ENCODE data around the gene MGP. TPM values are rescaled to one million over a fixed set of nuclear protein-coding genes. Genes with fewer than 3 reads are reported as not detected.

Gene MGP
- polyA plus RNA-seq, 4 donors = 28.8 to 422 (median 81.6) TPM

DNA sequence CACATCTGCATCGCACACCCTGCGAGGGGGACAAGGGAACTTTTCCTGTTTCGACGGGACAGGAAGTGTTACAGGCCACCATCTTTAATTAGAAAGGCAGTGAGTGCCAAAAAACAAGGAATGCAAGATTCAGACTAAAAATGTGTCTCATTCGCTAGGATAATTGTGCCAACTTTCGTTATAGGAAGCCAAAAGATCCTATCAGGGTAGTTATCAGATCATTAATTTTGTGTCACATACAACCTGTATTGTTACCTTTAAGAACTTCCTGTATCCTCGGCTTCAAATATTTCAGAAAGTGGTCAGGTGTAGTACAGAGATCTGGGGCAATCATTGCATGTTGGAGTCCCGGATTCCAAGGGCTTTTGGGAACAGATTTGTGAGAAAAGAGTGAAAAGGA lies 19.2 kb upstream of the MGP start:
- DNase-seq (ENCODE audit: low read depth in 4 of 4, low spot score in 3 of 4) = no peak

DNA sequence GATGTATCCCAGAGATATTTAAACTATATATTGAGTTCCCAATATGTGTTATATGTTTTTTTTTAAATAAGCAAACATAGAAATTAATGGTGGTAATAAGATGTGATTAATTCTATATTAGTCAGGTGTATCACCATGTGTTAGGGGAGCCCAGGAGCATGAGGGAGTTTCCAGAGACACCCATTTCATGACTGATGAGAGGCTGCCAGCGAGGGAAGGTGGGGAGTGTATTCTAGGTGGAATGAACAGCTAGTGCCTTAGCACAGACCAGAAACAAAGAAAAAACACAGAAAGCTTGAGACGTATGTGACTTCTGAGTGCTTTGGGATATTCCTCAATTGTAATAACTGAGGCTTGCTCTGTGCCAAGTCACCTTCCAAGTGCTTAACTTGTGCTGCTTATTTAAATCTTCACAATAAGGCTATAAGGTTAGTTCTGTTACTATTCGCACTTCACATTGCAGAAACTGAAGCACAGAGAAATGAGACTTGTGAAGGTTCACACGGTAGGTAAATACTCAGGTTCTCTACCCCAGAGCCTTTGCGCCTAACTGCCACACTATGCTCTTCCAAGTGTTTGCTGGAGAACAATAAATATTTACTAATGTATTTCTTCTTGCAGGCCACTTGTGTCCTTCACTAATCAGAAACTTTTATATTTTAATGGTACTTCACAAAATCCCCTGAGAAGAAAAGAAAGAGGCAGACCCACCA lies 17.9 kb upstream of the MGP start:
- DNase-seq (ENCODE audit: low read depth in 4 of 4, low spot score in 3 of 4) = no peak

DNA sequence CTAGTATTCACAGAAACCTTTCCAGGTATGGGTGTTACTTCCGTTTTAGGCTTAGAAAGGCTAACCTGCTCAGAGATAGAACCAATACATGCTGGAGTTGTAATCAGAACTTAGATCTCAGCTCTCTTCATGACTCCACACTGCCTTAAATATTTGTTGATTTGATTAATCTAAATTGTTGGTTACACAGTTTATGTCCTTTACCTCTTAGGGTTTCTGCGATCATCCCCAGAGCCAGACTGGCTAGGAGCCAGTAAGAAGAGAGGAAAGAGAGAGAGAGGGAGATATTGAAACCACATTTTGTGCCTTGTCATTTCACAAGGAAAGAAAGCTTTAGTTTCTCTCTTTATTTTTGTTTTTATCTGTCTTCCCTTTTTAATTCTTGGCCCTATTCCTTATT lies 16.8 kb upstream of the MGP start:
- DNase-seq (ENCODE audit: low read depth in 4 of 4, low spot score in 3 of 4) = no peak

DNA sequence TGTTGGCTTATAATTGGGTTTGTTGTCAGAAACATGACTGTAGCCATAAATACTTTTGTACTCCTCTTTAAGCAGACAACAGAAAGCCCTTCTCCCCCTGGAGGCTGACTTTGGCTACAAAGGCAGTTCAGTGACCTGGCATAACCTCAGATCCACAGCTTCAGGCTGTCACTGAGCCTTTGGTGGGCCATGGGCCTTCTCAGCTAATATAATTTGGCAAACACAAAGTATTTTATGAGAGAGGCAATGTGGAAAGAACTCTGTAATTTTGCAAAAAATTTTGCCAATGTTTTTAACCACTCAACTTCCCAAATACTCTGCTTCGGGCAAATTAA lies 15.5 kb upstream of the MGP start:
- DNase-seq (ENCODE audit: low read depth in 4 of 4, low spot score in 3 of 4) = no peak

DNA sequence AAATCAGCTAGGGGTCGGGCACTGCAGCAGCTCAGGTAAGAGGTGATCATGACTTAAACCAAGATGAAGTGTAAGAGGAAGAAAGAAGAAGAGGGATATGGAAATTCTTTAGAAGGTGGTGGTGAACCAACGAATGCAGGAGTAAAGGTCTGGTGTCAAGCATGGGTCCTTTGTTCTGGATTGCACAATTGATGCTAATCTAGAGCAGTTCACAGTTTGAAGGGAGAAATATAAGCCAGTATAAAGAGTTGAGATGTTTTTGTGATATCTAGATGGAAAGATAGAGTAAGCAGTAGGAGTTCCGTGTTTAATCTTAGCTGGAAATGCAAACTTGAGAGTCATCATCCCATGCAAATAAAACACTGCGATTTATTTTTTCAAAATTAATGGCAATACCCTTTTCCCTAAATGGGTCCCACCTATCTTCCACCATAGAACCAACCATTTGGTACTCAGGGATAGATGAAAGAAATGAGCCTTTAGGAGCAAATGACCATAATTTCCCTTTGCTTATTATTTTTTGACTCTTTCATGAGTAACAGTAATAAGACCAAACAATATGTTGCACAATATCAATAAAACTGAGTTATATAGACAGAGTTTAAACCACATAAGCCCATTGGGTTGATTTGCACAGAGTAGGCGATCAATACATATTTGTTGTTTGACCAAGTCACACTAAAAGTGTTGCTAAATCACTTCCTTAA lies 15.0 kb upstream of the MGP start:
- DNase-seq (ENCODE audit: low read depth in 4 of 4, low spot score in 3 of 4) = no peak

DNA sequence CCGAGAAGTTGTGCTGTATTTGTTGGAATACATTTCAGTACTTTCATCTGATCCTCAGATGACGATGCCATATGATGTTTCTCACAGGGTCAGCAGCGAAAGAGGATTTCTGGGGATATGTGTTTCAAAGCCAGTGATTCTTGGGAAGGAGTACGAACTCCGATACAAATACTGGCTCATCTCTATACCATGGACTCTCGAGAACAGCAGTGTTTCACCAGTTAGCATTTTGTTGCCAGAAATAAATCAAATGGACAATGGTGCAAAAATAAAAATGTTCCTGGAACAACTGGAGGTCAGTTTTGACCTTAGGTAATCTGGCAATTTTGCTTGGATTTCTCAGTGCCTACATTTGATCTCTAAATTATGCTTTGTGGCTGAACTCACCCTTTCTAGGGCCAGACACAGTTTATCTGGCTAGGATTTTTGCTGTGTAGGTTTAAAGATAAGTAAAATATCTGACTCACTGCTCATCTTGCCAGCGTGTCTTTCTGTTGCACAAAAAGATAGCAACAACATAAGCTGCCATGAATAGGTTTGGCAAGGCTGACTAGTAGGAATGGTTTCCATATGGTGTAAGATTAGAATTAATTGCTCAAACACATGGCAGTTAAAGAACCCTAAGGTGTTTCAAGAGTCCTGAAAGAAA lies 11.0 kb upstream of the MGP start:
- DNase-seq (ENCODE audit: low read depth in 4 of 4, low spot score in 3 of 4) = no peak

DNA sequence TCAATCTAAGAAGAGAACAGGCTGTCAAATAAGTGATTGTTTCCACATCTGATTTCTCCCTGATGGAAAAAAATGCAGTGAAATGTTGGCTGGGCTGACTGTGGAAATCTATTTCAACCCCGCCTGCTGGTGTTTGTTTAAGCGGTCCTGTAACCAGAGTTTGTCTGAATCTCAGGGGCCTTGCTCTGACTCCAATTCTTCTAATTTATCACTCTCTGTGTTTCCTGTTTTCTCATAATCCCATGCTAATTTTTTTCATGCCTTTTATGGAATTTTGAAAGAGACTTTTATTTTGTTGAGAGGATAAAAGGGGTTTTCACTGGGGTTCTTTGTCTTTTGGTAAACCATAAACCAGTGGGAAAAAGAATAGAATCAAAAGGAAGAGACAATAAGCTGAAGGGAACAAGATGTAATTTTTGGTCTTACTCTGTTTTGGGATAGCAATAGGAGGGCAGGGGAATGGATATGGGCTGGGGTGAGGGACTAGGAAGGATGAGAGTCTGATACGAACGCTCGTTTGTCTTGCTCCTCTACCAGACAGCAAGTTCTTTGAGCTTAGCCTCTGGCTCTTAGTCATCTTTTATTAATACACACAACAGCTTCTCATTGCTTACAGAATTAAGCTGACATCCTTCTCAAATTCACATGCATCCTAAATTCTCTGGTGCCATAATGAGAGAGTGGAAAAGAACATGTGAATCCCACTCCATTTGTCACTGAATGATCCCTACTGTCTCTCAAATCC lies 8.0 kb upstream of the MGP start:
- no peak for DNase-seq (ENCODE audit: low read depth in 4 of 4, low spot score in 3 of 4)

DNA sequence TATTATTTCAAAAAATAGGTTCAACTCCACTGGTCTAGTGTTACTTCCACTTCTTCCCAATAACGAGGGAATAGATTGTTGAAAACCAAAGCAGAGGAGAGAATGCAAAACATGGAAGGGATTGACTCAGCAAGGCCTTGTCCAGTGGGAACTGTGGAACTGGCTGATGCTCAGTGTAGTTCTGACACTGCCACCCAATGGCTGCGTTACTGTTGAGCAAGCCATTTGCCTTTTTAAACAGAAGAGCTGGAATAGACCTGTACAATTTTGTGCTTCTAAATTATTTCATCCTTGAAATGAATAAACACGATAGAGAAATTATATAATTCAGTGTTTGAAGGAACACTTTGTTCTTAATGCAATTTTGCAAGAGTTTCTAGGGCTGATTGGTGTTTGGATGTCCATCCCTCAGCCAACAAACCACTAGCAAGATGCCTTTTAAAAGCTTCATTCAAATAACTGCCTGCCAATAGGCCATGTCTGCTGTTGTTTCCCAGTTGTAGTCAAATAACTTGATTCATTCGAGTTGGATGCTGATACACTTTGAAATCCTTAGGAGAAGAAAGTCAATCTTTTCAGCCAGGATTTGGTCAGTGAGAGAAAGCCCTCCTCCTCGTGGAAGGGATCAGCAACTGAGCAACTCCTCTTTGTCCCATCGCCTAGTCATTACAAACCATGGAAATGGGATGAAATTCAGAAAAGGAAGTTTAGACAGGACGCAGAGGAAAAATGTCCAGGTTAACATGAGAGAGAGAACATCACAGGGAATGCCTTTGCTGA lies 7.3 kb upstream of the MGP start:
- no peak for DNase-seq (ENCODE audit: low read depth in 4 of 4, low spot score in 3 of 4)

DNA sequence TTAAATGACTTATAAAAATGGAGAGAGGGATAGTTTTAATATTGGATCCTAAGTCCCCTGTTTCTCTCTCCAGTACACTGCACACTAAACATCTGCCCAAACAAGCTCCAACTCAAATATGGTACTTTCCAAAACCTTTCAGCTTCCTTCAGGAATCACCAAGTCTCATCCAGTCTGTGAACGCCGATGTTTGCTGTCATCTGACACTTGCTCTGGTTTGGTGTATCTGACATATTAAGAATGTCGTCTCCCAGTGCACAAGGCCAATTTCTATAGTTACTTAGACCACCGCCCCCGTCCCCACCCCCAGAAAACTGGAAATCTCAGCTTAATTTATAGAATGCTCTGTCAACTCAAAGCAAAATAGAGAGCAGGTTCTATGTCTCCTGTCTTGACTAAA lies 5.0 kb upstream of the MGP start:
- DNase-seq (ENCODE audit: low read depth in 4 of 4, low spot score in 3 of 4) = no peak

DNA sequence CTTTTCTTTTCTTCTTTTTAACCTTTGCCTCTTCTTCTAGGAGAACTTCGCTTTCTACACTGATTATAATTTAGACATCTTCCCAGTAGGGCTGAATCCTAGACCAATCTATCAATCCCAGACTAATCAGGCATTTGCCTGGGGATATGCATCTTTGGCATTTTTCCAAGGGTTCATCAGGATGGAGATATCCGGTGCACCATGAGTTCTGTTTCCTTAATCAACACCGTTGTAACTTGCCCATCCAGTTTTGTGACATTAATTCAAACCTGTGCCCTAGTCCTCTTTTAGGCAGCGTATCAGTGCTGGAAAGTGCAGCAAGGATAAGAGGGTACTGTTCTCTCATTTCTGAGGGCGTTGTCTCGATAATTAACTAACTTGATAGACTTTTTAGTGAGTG lies 617 bp upstream of the MGP start:
- no peak for DNase-seq (ENCODE audit: low read depth in 4 of 4, low spot score in 3 of 4)

DNA sequence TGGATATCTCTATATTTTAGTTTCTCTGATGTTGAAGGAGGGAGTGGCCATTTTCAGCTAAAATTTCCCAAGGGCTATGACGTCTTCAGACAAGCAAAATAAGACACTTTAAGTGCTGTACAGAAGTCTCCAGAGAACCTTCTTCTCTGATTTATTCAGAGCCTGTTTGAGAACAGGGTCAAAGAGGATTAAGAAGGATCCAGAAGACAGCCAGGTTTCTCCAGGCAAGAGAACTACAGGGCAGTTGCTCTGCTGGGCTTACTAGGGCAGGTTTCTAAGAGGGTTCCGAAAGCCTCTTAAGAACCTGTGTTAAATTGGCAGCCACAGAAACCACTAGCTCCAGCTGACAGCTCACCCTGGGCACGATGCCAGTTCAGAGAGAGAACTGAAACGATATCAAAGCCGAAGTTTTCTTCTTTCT lies 1.2 kb downstream of the MGP start:
- peak in 1 of 4 donors; percentile 46 for DNase-seq (ENCODE audit: low read depth in 4 of 4, low spot score in 3 of 4)

DNA sequence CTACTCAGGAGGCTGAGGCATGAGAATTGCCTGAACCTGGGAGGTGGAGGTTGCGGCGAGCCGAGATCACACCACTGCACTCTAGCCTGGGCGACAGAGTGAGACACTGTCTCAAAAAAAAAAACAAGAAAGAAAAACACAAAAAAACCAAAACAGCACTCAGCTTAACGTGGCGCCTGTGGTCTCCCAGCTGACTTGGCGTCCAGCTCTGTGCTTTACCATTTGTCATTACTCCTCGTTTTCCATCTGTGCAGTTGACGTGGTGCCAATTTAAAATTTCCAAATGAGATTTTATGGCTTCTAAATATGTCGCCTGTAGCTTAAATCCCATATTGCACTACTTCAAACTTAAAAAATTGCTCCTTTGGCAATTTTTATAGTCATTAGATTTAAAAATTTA lies 2.0 kb downstream of the MGP start:
- DNase-seq (ENCODE audit: low read depth in 4 of 4, low spot score in 3 of 4) = peak in 1 of 4 donors; percentile 35

DNA sequence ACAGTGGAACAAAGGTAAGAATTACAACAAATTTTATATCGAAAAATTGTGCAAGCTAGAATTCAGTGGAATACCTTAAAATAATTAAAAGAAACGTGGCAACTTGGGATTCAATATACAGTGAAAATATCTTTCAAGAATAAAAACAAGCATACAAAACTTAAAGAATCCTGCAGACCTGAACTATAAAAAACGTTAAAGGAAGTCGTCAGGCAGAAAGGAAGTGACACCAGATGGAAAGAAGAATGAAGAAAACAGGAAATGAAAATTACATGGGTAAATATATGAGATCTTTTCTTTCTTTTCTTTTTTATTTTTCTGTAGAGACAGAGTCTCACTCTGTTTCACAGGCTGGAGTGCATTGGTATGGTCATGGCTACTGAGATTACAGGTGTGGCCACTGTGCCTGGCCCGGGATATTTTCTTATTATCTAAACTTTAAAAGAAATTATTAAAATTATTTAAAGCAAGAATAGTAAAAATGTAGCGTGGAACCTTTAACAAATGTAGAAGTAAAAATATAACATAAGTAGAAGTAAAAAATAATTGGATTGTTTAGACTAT lies 4.7 kb downstream of the MGP start:
- DNase-seq (ENCODE audit: low read depth in 4 of 4, low spot score in 3 of 4) = no peak

DNA sequence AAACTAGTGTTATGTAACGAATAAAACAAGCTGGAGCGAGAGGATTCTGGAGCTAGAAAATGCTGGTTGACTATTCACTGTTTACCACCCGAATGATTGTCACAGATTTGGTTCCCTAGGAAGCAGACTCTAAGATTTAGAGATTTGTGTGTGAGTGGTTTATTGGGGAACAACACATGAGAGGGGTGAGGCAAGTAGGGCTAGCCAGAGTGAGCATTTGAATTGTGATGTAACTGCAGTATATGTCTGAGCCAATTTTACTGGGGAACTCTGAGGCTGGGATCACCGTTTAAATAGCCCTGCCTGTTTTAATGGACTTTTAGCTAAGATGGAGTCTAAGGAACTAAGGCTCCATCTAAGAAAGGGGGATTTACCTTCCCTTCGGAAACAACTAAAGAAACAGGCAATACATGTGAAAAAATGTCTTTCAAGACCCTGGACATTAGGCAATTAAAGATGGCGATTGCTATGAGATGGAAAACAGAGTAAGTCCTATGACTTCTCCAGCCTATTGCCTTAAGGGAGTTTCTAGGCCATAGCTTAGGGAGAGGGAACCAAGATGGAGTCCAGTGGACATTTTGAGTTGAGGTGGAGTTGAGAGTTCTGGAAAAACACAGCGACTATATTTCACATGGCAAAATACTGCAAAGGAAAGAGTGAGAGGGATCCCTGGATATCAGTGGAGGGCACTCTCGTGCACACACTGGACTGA lies 6.3 kb downstream of the MGP start:
- DNase-seq (ENCODE audit: low read depth in 4 of 4, low spot score in 3 of 4) = no peak

DNA sequence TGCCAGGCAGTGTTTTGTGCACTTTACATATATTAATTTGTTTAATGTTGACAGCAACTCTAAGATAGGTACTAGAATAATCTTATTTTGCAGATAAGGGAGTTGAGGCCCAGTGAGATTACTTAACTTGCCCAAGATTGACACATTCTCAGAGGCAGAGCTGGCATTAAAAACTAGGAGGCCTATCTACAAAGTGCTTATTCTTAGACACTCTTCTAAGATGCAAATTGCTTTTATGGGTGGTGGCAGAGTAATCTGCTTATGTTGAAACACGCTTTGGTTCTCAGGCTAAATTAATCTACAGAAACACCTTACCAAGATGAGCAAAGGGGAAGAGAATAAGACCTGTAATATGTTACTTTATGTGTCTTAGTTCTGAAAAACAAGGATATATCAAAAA lies 7.2 kb downstream of the MGP start:
- DNase-seq (ENCODE audit: low read depth in 4 of 4, low spot score in 3 of 4) = no peak

DNA sequence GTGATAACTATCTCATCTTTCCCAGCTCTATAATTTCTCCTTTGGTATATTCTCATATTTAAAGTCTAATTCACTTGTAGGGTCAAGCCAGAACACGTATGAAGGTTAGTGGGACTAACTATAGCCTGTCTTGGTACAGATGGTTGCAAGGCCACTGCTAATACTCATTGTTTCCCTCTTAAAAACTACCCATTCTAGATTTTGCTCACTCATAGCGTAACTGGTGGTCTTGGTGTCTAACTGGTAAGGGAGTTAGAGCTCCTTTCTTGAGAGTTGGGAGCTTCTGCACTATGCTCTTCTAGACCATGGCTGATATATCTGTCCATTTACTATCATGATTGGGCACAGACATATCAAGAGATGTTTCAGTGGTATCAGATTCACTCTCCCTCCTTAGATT lies 8.8 kb downstream of the MGP start:
- no peak for DNase-seq (ENCODE audit: low read depth in 4 of 4, low spot score in 3 of 4)

DNA sequence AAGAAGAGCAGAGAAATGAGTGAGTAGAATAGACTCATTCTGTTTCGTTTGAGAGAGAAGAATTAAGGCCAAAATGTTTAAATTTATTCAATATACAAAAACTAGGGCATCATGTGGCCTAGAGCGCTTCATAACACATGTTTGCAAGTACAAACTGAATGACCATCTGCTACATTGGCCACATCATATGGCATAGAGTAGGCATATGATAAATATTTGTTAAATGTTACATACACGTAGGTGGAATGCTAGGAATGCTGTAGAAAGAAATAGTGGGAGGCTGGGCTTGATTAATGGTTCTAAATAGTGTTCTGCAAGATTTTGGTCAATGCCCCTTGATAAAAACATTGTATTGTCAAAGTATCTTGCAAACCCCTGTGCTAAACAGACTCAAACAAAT lies 10.8 kb downstream of the MGP start:
- no peak for DNase-seq (ENCODE audit: low read depth in 4 of 4, low spot score in 3 of 4)

DNA sequence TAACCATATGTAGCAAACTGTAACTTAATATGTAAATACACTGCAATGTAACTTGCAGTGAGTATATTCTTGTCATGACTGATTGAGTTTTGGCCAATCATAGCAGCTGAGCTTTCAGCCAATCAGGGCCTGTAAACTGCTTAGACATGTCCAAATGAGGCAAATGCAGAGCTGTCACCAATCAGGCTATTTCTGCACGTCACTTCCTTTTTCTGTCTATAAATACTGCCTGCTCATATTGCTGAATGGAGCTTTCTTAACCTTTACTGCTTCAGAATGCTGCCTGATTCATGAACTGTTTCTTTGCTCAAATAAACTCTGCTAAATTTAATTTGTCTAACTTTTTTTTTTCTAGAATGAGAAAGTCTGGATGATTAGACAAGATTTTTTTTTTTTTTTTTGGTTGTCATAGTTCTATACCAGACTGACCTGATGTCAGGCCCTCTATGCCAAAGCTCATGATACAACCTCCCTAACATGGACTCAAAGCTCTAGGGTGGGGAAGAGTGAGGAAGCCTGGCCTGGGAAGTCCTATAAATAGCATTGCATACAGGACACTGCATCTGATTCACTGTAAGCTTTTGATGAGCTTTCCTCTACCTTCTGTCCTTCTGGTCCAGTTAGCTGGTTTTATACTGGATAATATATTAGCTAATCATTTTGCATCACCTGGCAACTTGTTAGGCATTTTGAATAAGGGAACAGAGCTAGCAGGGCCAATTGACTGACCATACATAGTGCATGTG lies 12.0 kb downstream of the MGP start:
- DNase-seq (ENCODE audit: low read depth in 4 of 4, low spot score in 3 of 4) = no peak

DNA sequence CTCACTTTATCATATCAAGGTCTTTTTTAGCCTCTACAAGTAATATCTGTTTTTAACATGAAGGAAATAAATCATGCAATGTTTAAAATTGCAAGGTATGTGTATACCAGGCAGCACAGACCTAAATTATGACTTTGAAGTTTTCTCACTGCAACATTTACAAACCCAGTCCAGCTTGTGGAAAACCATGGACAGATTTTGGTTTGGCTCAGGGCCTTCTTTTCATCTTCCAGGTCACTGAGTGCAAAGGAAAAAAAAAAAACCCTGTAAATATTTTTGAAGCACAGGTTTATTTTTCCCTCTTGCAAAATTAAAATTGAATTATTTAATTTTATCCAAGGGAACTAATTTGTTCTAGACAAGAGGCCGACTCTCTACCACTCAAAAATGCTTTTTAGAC lies 13.8 kb downstream of the MGP start:
- DNase-seq (ENCODE audit: low read depth in 4 of 4, low spot score in 3 of 4) = no peak

All from left renal pelvis (tissue), 4 donors.